WTC11 (cell line): ENCODE results near the gene ARRB2. TPM values are rescaled to one million over a fixed set of nuclear protein-coding genes. Genes with fewer than 3 reads are reported as not detected.

ENCODE experiments used
- ATAC-seq: fragments of 200-7000 bp; cut with Tn5 transposase; 2 replicates; pipeline ENCODE4 v1.10.0; 2021; ENCODE audit warnings: mild to moderate bottlenecking, moderate library complexity
- CTCF ChIA-PET: fragments of 300-600 bp; sonication (Branson Sonifier 250); formaldehyde crosslinking; loops from one replicate; lab custom pipeline; 2021; ENCODE audit warnings: antibody characterized with exemption; lab: Charles Lee
- POLR2A ChIA-PET: fragments of 350-600 bp; sonication (Branson Sonifier 250); formaldehyde crosslinking; loops from one replicate; lab custom pipeline; 2021; ENCODE audit warnings: antibody characterized with exemption; lab: Charles Lee
- DNase-seq: peaks from one replicate; pipeline ENCODE4 v3.0.0; 2021; ENCODE audit warnings: low spot score
- H3K27ac Mint-ChIP-seq: 2 replicates; pipeline ENCODE4 v1.8.0; 2021; ENCODE audit warnings: mixed read lengths
- H3K27me3 Mint-ChIP-seq: 2 replicates; pipeline ENCODE4 v1.8.0; 2021; ENCODE audit warnings: low read depth, mild to moderate bottlenecking, moderate library complexity, mixed read lengths
- H3K36me3 Mint-ChIP-seq: 2 replicates; pipeline ENCODE4 v1.8.0; 2021; ENCODE audit warnings: mixed read lengths
- H3K4me1 Mint-ChIP-seq: 2 replicates; pipeline ENCODE4 v1.8.0; 2022; ENCODE audit warnings: mixed read lengths
- H3K4me3 Mint-ChIP-seq: 2 replicates; pipeline ENCODE4 v1.8.0; 2021; ENCODE audit warnings: mild to moderate bottlenecking, moderate library complexity, mixed read lengths
- H3K9me3 Mint-ChIP-seq: 2 replicates; pipeline ENCODE4 v1.8.0; 2021; ENCODE audit warnings: mixed read lengths
- CREB1 ChIP-seq: sonication (generic); formaldehyde crosslinking; IDR thresholded peaks from 2 replicates; pipeline ENCODE4 v1.8.0; 2023; ENCODE audit warnings: mild to moderate bottlenecking, missing genetic modification reagents
- GABPB1 ChIP-seq: sonication (generic); formaldehyde crosslinking; IDR thresholded peaks from 2 replicates; pipeline ENCODE4 v1.8.1; 2023; ENCODE audit warnings: mild to moderate bottlenecking, missing genetic modification reagents
- GRHL2 ChIP-seq: fragments of 250-450 bp; sonication (Bioruptor Pico); IDR thresholded peaks from 2 replicates; pipeline ENCODE4 v1.8.0; 2022; ENCODE audit warnings: mild to moderate bottlenecking, moderate library complexity; ENCODE audit not compliant: insufficient replicate concordance, severe bottlenecking
- JAZF1 ChIP-seq: fragments of 250-450 bp; sonication (Bioruptor Pico); IDR thresholded peaks from 2 replicates; pipeline ENCODE4 v1.9.0; 2021; ENCODE audit warnings: moderate library complexity, mild to moderate bottlenecking, inconsistent platforms
- MAX ChIP-seq: sonication (generic); formaldehyde crosslinking; IDR thresholded peaks from 2 replicates; pipeline ENCODE4 v1.8.0; 2022; ENCODE audit warnings: mild to moderate bottlenecking, missing genetic modification reagents
- SOX15 ChIP-seq: fragments of 250-450 bp; sonication (Bioruptor Pico); IDR thresholded peaks from 2 replicates; pipeline ENCODE4 v1.9.0; 2021; ENCODE audit warnings: mild to moderate bottlenecking
- ZNF232 ChIP-seq: sonication (generic); formaldehyde crosslinking; IDR thresholded peaks from 2 replicates; pipeline ENCODE4 v1.8.0; 2022; ENCODE audit warnings: mild to moderate bottlenecking, missing genetic modification reagents
- ZNF281 ChIP-seq: sonication (generic); formaldehyde crosslinking; IDR thresholded peaks from 2 replicates; pipeline ENCODE4 v1.8.0; 2023; ENCODE audit warnings: mild to moderate bottlenecking, missing genetic modification reagents
- ZNF532 ChIP-seq: fragments of 250-450 bp; sonication (Bioruptor Pico); IDR thresholded peaks from 2 replicates; pipeline ENCODE4 v1.9.0; 2021; ENCODE audit warnings: mild to moderate bottlenecking, borderline replicate concordance
- total RNA-seq: library from RNA; stranded (reverse); gene quantifications from 3 replicates; pipeline ENCODE4 v1.2.3, GENCODE V29; 2021
- TF ChIP-seq, protein P1 (sequence below): sonication (generic); formaldehyde crosslinking; conservative IDR thresholded peaks from 2 replicates; pipeline ENCODE4 v1.8.1; 2023; ENCODE audit warnings: mild to moderate bottlenecking, low read depth, missing genetic modification reagents, moderate library complexity
- TF ChIP-seq, protein P2 (sequence below): sonication (generic); formaldehyde crosslinking; IDR thresholded peaks from 2 replicates; pipeline ENCODE4 v1.8.0; 2022; ENCODE audit warnings: mild to moderate bottlenecking, missing genetic modification reagents

The ARRB2 gene
- total RNA-seq, 1 experiment from 2014 or later, result 87.8 TPM

DNA sequence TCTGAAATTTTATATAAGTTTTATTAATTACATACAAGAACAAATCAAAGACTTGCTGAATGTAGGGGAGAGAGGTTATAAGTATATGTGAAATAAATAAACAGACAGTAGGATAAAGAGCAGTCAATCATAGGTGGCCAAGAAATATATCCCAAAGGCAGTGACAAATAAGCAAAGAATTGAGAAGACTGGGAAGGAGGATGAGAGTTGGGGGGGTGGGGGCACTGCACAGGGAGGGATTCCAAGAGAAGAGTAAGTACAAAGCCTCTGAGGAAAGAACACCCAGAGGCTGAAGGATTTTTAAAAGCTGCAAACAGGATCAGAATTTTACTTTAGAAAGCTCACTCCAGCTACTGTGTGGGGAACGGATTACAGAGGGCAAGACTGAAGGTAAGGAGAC is 9.3 kb upstream of the ARRB2 start:
- TF ChIP-seq ZNF232 (CRISPR knock-in tag) (no peak), ZNF532 (CRISPR knock-in tag) (no peak), SOX15 (CRISPR knock-in tag) (no peak), GRHL2 (CRISPR knock-in tag) (no peak), ZNF281 (CRISPR knock-in tag) (no peak), MAX (no peak), GABPB1 (CRISPR knock-in tag) (no peak), CREB1 (CRISPR knock-in tag) (no peak)
- TF ChIP-seq, protein P1, sequence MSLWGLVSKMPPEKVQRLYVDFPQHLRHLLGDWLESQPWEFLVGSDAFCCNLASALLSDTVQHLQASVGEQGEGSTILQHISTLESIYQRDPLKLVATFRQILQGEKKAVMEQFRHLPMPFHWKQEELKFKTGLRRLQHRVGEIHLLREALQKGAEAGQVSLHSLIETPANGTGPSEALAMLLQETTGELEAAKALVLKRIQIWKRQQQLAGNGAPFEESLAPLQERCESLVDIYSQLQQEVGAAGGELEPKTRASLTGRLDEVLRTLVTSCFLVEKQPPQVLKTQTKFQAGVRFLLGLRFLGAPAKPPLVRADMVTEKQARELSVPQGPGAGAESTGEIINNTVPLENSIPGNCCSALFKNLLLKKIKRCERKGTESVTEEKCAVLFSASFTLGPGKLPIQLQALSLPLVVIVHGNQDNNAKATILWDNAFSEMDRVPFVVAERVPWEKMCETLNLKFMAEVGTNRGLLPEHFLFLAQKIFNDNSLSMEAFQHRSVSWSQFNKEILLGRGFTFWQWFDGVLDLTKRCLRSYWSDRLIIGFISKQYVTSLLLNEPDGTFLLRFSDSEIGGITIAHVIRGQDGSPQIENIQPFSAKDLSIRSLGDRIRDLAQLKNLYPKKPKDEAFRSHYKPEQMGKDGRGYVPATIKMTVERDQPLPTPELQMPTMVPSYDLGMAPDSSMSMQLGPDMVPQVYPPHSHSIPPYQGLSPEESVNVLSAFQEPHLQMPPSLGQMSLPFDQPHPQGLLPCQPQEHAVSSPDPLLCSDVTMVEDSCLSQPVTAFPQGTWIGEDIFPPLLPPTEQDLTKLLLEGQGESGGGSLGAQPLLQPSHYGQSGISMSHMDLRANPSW (CRISPR knock-in tag), result no peak
- TF ChIP-seq, protein P2, sequence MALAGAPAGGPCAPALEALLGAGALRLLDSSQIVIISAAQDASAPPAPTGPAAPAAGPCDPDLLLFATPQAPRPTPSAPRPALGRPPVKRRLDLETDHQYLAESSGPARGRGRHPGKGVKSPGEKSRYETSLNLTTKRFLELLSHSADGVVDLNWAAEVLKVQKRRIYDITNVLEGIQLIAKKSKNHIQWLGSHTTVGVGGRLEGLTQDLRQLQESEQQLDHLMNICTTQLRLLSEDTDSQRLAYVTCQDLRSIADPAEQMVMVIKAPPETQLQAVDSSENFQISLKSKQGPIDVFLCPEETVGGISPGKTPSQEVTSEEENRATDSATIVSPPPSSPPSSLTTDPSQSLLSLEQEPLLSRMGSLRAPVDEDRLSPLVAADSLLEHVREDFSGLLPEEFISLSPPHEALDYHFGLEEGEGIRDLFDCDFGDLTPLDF (CRISPR knock-in tag), result no peak
- TF ChIP-seq, all 79 proteins: peak for 0
- DNase-seq, result no peak
- H3K36me3 Mint-ChIP-seq, result peaks cover 20% of the 10 kb centered on the region
- no peaks in the 10 kb centered on the region for H3K27me3 Mint-ChIP-seq
- no peak overlapping the region; the same call in 1 of the 2 replicates for H3K4me3 Mint-ChIP-seq
- H3K4me1 Mint-ChIP-seq, result peaks cover 39% of the 10 kb centered on the region
- ChIA-PET CTCF (interaction anchor here (0.6 to 1.0 kb wide), 4 partner anchors 89 to 354 kb away, joined by 3 to 6 read pairs (median 3); no protein-coding TSS in a partner anchor), POLR2A (interaction anchor here (0.5 to 0.7 kb wide), 3 partner anchors 187 to 940 kb away, joined by 3 to 4 read pairs (median 3); no protein-coding TSS in a partner anchor)
- peak overlapping the region; percentile 85; the same call in 1 of the 2 replicates for H3K27ac Mint-ChIP-seq
- ATAC-seq, result no peak
- H3K9me3 Mint-ChIP-seq, result no peaks in the 10 kb centered on the region

- CTCF ChIA-PET, result interaction anchor here (0.9 to 1.3 kb wide), 2 partner anchors 28 to 179 kb away, joined by 3 read pairs; partner anchors contain the start of gene MED11
- ATAC-seq (no peak), DNase-seq (no peak)
- H3K4me3 Mint-ChIP-seq, result peak overlapping the region; percentile 97
- peak overlapping the region; percentile 86 for H3K27ac Mint-ChIP-seq
- no peaks in the 10 kb centered on the region for H3K36me3 Mint-ChIP-seq
- no peak for TF ChIP-seq JAZF1 (CRISPR knock-in tag)
- peaks cover 2% of the 10 kb centered on the region for H3K9me3 Mint-ChIP-seq
- peaks cover 45% of the 10 kb centered on the region for H3K4me1 Mint-ChIP-seq
- H3K27me3 Mint-ChIP-seq, result peaks cover 1% of the 10 kb centered on the region
- POLR2A ChIA-PET, result interaction anchor here (0.6 to 1.1 kb wide), 4 partner anchors 27 to 757 kb away, joined by 3 to 5 read pairs (median 4); no protein-coding TSS in a partner anchor
Observed at GRCh38 chr17:4703330-4703691, 7.1 kb upstream of the ARRB2 start.
